HPDE6-E6E7 (cell line): ENCODE results near the gene KIAA1191.
A peak's percentile ranks its signal among the peaks of the same experiment; 100 is the strongest.

Experiments used
- DNase-seq: peaks from one replicate; pipeline ENCODE4 v3.0.0; 2011; ENCODE audit warnings: missing footprints; ENCODE audit errors: extremely low spot score

KIAA1191 gene

DNA sequence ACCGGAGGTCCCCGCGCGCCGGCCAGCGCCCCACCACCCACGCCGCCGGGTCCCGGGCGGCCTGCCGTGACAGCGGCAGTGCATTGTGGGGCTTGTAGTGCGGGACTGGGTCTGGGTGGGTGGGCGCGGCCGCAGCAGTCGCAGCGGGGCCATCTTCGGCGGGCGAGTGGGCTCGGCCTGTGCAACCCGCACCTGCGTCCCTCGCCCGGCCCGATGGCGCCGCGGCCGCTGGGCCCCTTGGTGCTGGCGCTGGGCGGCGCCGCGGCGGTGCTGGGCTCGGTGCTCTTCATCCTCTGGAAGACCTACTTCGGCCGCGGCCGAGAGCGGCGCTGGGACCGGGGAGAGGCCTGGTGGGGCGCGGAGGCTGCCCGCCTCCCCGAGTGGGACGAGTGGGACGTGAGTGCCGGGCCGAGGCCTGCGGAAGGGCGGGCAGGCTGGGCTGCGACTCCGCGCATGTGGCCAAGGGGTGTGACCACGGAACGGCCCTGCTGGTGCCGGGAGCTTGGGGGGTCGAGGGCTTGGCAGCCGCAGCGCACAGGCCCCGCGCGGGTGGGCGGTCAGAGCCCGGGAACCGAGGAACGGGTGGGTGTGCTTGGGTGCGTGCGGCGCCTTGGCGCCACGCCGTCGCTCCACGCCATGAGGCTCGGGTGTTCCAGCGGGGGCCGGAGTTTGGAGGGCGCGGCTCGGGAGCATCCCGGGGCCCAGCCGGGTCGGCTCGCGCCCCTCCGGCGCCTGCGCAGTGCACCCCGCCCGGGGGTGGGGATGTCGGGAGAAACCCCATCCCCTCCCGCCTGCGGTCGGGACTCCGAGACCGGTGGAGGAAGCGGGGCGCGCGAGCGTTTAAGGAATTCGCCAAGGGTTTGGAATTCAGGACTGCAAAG is 4.0 kb upstream of the KIAA1191 start, which contains the start of gene ARL10:
ARL10 (plus strand) TSS at position 137 of the 881 bp plus-strand sequence; CDS start at position 214, 77 bp downstream.
- DNase-seq = peak; percentile 12

DNA sequence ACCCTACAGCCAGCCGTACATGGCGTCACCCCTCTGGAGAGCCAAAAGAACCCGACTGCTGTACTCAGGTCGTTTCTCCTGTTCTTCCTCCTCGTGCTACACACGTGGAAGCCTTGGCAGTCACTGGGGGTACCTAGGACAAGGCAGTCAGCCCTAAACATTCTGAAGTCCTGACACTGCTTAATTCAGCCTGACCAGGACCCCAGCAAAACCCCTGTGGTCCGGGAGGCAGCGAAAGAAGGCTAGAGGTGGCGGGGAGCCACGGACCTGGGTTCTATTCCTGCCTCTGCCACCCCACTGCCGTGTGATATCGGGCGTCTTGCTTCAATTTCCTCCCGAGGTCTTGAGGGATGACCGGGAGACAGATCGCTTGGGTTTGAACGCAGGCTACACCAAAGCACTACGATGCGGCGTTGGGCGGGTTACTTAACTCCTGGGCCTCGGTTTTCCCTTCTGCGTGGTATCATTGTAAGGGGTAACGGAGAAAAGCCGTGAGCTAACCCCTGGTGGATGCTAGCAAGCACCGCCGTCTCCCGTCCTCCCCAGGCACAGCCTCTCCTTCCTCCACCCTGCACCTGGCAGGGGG is 3.3 kb upstream of the KIAA1191 start:
- DNase-seq = peak; percentile 13

DNA sequence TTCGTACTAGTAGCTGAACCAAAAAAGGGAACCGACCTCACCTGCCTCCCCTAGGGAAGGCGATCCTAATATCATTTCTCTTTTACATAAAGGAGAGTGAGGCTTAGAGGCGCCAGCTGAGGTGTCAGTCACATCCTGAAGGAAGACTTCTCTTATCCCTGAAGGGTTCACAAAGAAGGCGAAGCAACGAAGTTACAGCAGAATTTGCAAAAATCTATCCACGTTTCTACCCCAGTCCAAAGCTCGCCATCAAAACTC is 598 bp upstream of the KIAA1191 start:
- no peak for DNase-seq

DNA sequence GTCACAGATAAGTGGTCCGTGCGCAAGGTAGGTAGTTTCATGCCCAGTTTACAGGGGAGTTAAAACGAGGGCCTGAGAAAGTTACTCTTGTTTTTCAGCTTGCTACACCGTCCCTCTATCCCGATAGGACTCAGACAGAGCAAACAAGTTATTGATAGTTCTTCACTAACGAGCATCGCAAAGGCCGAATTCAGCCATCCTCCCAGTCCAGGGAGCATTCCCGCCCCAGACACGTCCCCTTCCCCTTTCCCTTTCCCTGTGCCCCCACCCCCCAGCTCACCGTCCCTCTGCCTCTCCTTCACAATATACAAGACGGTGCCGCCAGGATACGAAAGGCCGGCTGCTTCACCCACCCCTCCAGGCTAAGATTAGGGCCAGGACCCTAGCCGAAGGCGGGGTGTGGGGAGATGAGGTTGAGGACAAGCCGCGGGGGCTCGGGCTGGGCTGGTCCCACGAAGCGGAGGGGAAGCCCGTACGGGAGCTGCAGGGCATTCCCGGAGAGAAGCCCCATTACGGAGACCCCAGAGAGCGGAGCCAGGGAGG is 599 bp downstream of the KIAA1191 start:
- DNase-seq = peak; percentile 14

- DNase-seq = no peak
Observed at GRCh38 chr5:176359658-176360057, 1.9 kb downstream of the KIAA1191 start.

- no peak for DNase-seq
Observed at GRCh38 chr5:176356179-176356566, 5.4 kb downstream of the KIAA1191 start.

- DNase-seq = no peak
Observed at GRCh38 chr5:176355400-176356178, 6.0 kb downstream of the KIAA1191 start.

DNA sequence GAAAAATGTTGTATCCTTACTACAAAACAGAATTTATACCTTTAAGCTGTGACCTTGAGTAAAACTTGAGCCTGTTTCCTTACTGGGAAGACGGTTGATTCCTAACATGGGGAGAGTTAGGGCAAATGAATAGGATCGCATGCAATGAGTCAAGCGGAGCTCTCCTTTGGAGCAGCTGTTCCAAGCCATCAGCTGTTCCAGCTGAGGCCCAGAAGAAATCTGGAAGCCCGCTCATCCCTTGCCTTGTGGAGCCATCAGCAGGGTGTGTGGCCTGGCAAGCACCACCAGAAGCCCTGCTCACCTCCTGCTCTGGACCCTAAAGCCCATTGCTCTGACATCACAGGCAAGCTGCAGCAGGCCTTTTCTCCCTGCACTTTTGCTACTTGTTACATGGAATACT is 8.0 kb downstream of the KIAA1191 start:
- DNase-seq = no peak

DNA sequence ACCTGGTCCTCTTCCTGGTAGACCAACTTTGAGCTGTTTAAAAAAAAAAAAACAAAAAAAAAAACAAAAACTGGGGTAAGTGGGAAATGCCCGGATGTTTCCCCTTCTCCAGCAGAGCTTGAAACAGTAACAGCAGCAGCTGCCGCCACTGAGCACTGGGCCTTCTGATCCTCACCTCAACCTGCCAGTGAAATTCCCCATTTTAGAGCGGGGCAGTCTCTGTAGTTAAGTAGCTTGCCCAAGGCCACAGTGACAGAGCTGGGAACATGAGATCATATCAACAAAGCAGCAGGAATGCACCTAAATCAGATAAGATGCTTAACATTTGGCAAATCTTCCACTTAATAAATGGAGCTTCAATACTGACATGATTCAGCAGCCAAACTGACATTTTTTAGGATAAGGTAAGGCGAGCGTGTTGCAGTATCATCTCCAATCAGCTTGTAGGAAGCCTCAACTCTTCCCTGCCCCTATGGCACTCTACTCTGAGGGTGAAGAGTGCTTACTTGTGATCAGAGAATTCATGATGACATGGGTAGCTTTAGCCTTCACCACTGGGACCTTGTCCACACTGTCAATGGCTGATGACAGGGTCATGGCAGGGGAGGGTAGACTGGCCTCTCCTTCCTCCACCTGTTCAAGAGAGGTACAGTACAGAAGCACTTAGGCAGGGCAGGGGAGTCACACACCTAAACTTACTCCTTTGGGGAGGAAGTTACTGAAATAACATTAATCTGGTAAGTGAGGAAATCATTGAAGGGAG is 9.3 kb downstream of the KIAA1191 start:
- no peak for DNase-seq

DNA sequence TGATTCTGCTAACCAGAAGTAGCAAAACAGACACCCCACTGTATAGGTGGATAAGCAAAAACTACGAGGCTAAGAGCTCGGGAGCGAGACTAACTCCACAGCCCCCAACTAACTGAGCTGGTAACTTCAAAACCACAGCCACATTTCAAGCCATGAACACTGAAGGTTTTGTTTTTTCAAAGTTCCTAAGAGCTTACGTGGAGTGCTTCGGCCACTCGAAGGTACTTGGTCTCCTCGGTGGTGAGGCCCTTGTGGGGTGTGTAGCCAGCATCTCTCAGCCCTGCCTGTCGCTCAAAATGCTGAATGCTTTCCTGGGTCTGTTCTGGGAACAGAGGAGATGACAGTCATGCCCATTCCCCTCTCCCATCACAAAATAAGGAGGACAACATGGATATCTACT is 11.1 kb downstream of the KIAA1191 start:
- DNase-seq = no peak

DNA sequence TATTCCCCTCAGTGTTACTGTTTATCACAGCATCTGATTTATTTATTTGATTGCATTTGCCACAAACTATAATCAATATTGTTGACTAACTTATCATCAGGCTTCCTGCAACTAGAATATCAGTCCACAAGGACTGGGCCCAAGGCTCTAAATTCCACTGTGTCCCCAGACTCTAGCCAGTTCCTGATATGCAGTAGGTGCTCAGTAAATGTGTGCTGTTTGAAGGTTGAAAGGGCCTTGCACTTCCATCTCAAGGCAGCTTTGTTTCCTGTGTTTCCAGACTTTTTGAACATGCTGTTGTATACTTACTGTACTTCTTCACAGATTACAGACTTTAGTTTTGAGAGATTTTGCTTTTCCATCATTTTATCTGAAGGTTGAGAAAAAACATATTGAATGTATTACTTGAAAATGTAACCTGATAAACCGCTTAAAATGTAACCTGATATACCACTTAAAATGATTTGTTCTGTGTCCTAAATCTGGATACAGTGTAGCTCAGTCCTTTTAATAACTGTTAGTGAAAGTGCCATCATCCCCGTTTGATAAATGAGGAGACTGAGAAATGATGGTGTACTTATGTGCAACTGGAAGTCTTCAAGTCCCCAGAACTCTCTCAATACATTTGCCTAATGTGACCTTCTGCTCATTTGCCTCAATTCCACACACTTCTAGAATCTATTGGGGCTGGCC is 18.7 kb downstream of the KIAA1191 start:
- DNase-seq = no peak

GRCh38 chr5:176342158-176342483 is 19.4 kb downstream of the KIAA1191 start:
- DNase-seq = no peak

DNA sequence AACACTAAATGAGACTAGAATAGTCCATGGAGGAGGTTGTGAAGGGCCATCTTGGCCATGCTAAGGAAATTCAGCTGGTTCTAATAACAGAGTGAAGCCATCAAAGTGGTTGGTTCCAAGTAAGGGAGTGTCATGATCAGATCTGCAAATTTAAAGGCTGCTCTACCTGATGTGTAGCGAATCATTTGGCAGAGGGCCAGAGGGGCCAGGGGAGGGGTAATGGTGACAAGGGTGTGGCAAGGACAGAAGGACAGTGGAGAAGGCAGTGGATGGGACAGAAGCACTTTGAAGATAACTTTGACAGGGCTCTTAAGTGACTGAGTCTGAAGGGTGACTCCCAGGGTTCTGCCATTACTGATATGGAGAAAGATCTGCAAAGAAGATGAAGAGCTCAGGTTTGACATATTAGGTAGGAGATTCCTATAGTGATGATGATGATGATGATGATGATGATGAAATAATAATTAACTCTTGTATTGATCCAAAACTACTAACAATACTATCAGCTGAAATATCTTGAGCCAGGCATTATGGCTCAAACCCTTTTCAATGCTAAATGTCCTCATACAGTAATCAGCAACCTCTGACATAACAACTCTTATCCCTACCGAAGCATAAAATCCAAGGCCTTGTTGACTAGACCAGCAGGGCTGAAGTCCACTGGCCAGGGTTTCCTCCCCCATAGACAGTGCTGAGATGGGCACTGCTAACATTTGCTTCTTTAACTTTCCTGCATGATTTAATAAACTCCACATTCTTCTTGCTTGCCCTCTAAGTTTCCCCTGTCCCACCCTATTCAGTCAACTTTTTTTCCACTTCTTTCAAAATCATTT is 20.0 kb downstream of the KIAA1191 start:
- DNase-seq = no peak

- no peak for DNase-seq
Observed at GRCh38 chr5:176339304-176339703, 22.3 kb downstream of the KIAA1191 start.

GRCh38 chr5:176337913-176338312 is 23.7 kb downstream of the KIAA1191 start:
- DNase-seq = no peak

DNA sequence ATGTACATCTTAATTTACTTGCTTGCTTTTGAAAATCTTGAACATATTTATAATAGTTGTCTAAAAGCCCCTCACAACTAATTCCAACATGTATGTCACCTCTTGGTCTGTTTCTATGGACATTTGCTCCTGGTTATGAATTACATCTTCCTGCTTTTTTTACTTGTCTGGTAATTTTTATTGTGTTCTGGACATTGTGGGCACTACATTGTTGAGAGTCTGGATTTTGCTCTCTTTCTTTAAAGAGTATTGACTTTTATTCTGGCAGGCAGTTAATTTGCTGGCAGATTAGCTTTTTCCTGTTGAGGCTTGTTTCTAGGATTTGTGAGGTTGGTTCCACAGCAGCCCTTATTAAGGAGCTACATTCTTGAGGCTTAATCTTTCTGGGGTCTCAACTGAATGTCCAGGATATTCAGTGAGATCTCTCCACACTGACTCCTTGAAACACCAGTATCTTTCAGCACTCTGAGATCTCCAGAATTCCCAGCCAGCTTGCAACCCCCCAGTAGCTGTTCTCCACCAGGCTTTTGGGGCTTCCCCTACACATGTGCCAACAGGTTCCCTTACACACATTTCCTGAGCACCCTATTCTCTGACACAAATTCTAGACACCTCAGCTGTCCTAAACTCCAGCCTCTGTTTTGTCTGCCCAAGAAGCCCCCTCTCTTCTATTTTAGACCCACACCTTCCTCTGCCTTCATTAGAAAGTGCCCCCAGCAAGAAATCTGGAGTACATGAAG is 27.4 kb downstream of the KIAA1191 start:
- no peak for DNase-seq

DNA sequence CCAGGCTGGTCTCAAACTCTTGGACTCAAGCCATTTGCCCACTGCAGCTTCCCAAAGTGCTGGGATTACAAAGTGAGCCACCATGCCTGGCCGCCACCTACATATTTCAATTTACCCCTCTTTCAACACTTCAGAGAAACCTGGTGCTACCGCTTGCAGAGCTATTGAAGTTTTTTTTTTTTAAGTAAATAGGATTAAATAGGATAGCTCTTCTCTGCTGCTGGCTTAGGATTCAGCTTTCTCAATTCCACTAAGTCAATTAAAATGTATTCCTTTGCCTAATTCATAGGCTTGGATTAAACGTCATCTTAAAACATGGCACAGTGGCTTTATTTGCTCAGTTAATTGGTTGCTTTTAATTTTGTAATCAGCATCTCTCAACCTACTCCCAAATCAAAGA is 41.0 kb downstream of the KIAA1191 start:
- no peak for DNase-seq

DNA sequence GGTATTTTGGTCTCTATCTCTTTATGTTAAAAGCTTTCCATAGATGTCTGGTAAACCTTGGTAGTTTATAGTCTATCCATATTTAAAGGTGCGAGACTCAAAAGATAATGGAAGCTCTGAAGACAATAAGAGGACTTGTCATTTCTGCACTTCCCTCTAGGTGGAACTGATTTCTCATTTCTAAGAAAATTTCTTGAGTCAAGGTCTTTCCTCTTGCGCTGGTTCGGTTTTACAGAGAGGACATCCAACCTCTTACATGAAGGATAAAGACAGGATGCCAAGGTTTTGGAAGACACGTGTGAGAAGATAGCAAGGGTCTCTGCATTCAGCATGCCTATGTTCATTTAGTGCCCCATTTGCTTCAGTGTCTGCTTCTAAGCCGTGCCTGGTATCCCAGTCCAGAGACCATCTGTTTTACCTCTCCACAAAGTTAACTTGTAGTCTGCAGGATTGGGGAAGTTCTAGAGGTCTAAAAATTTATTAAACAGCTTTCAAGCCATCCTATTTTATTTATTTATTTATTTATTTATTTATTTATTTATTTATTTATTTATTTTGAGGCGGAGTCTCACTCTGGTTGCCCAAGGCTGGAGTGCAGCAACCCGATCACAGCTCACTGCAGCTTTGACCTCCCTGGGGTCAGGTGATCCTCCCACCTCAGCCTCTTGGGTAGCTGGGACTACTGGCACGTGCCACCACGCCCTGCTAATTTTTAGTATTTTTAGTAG is 41.6 kb downstream of the KIAA1191 start:
- DNase-seq = no peak
